Measurements from ENCODE around the gene VAC14.

Gene VAC14

GRCh38 chr16:70694868-70695218 lies 106.1 kb downstream of the VAC14 start:
- no peak overlapping the region for H3K4me3 ChIP-seq (ENCODE audit: low read length)
- no peak for TF ChIP-seq CTCF (IDR thresholded peaks at IDR 0.05; ENCODE audit: insufficient read depth, low read depth, low read length, missing control alignments)
- no peak for DNase-seq (ENCODE audit: low read depth)

GRCh38 chr16:70694088-70694867 lies 106.7 kb downstream of the VAC14 start:
- no peak overlapping the region for H3K4me3 ChIP-seq (ENCODE audit: low read length)
- TF ChIP-seq CTCF (IDR thresholded peaks at IDR 0.05; ENCODE audit: insufficient read depth, low read depth, low read length, missing control alignments) = no peak
- peak; percentile 64 for DNase-seq (ENCODE audit: low read depth)

DNA sequence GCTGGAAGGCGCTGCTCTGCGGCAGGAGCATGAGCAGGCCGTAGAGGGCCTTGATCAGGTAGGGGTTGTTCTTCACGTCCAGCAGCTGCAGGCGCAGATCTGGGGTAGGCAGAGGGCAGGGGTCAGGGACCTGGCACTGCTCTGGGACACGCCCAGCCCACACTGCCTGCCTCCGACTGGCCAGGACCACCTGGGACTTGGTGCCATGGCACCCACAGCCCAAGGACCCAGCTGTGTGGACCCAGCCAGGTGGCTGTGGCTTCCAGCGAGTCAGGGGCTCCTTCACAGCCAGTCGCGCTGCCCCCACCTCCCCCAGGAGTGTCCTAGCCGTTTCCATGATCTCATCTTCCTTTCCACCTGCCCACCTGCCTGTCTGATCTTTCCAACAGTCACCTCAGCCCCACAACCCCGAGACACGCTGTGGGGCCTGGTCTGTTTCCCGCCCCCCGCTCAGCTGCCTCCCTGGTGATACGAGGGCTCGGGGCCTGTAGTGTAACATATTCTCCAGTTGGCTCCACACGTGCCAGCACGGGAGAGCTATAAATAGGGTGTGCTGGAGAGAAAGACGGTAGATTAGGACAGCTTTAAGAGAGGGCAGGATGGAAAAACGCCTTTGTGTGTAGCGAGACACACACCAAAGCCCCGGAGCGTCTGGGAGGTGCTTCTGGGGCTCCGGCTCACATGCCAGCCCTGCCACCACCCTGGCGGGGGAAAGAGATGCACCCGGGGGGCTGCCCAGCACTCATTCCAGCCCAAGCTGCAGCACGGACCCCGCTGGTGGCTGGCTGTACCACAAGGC lies 107.9 kb downstream of the VAC14 start:
- no peak for DNase-seq (ENCODE audit: low read depth)
- TF ChIP-seq CTCF (IDR thresholded peaks at IDR 0.05; ENCODE audit: insufficient read depth, low read depth, low read length, missing control alignments) = no peak

DNA sequence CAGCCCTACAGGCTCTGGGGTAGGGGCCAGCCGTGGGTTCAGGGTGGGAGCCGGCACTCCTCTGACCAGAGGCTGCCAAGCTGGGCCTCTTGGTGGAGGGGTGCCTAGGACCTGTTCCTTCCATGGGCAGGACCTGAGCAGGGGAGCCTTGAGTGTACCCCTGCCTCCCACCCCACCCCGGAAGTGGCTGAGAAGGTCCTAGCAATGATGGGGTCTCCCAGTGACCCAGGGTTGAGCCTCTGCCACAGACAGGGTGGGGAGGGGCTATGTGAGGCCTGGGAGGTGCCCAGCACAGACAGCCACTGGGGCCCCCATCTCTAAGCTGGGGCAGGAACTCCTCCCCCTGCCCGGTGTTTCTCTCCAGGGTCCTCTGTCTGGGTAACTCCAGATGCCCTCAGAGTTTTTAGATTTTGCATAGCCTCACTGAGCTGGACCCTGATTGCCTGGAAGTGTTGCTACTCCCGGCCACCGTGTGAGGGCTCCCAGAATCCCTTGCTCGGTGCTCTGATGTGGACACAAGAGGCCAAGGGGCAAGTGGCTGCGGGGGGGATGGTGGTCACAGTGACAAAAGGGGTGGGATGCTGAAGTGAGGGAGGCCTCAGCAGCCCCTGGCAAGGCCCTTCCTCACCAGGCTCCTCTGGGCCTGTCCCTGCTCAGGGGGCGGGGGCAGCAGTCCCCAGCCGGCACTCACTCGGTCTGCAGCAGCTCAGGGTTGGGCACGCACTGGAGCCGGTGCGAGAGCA lies 108.7 kb downstream of the VAC14 start:
- DNase-seq (ENCODE audit: low read depth) = no peak
- TF ChIP-seq CTCF (IDR thresholded peaks at IDR 0.05; ENCODE audit: insufficient read depth, low read depth, low read length, missing control alignments) = no peak
- H3K4me3 ChIP-seq (ENCODE audit: low read length) = no peak overlapping the region

More for the DNA sequence above, 107.9 kb downstream of the VAC14 start:
- H3K4me3 ChIP-seq (ENCODE audit: low read length) = no peak overlapping the region

DNA sequence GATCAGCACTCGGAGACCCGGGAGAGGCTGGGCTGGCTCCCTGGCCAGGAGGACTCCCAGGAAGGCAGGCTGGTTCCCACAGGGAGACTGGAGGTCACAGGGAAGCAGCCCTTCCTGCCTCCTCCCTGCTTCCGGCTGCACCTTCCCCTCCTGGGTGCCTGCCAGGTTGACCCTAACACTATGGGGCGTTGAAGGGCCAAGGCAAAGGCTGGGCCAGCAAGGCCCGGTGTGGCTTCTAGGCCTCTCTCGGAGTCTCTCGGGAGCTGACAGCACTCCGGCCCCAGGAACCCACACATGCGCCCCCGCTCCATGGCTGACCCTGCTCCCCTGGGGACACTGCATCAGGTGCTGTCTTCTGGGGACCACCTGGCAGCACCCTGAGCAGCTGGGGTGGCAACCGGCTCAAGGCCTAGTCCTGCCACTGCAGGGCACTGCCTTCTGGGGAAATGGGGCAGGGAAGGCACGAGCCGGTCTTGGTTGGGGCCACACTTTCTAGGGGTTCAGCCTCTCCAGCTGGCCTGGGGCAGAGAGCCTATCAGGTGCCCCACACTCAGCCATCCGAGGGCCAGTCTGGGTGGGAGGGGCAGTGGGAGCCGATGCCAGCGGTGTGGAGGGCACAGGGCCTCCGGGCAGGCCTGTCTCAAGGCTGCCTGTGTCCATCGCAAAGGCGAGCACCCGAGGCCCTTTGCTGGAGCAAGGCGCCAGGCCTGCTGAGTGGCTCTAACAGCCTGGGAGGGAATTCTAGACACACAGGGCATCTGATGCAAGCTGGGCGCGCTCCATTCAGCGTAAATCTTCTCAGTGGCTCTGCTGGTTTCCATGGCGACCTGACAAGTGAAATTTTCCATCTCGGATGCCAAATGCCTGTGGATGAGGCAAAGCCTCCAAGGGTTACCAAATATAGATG lies 109.5 kb downstream of the VAC14 start:
- no peak for TF ChIP-seq CTCF (IDR thresholded peaks at IDR 0.05; ENCODE audit: insufficient read depth, low read depth, low read length, missing control alignments)
- no peak overlapping the region for H3K4me3 ChIP-seq (ENCODE audit: low read length)
- no peak for DNase-seq (ENCODE audit: low read depth)

All from epithelial cell of esophagus (primary cell).